B cell (primary cell): Measurements from ENCODE around the gene GRB10. TPM values are rescaled to one million over a fixed set of nuclear protein-coding genes. Genes with fewer than 3 reads are reported as not detected.

Experiments
- ATAC-seq: fragments of 200-7000 bp; cut with Tn5 transposase; one replicate; pipeline ENCODE4 v1.10.0; 2021; ENCODE audit warnings: low read depth, mild to moderate bottlenecking, moderate number of reproducible peaks, moderate library complexity
- CTCF ChIA-PET: fragments of 350-600 bp; sonication (Branson Sonifier 250); formaldehyde crosslinking; loops from one replicate; lab custom pipeline; 2021; ENCODE audit warnings: antibody characterized with exemption, inconsistent platforms; lab: Charles Lee
- POLR2A ChIA-PET: fragments of 350-600 bp; sonication (Branson Sonifier 250); formaldehyde crosslinking; loops from one replicate; lab custom pipeline; 2021; ENCODE audit warnings: antibody characterized with exemption; lab: Charles Lee
- DNase-seq: peaks from one replicate; pipeline ENCODE4 v3.0.0; 2013
- H2AFZ ChIP-seq: 2 replicates; pipeline ENCODE4 v1.6.1; 2012; ENCODE audit warnings: mild to moderate bottlenecking, low read depth, low read length; ENCODE audit not compliant: insufficient read depth, poor library complexity, severe bottlenecking
- H3K27ac ChIP-seq, 2 donors: 1 replicate in 1 of 2; 2 replicates in 1 of 2; pipeline ENCODE4 v1.5.1; 2012 to 2013; ENCODE audit warnings: low read length in 2 of 2, mild to moderate bottlenecking in 2 of 2, moderate library complexity in 1 of 2
- H3K27me3 ChIP-seq, 4 experiments: fragments of 200-600 bp in 1 of 4; sonication (generic) in 1 of 4; replicated peaks in 1 of 4; 1 replicate in 2 of 4; 2 replicates in 2 of 4; pipeline versions ENCODE4 v1.6.1 to v1.7.0; 2013 to 2016; ENCODE audit warnings: low read length in 3 of 4, mild to moderate bottlenecking in 2 of 4, mixed read lengths in 1 of 4, moderate library complexity in 1 of 4; ENCODE audit not compliant: insufficient read depth in 4 of 4, control insufficient read depth in 3 of 4; ENCODE audit errors: control extremely low read depth in 1 of 4
- H3K36me3 ChIP-seq, 2 experiments: replicated peaks in 1 of 2; 1 replicate in 1 of 2; 2 replicates in 1 of 2; pipeline versions ENCODE4 v1.6.1 to v1.7.1; 2013; ENCODE audit warnings: low read length in 1 of 2; ENCODE audit not compliant: insufficient read depth in 2 of 2, control insufficient read depth in 1 of 2; ENCODE audit errors: control extremely low read depth in 1 of 2, extremely low read depth in 1 of 2
- H3K4me1 ChIP-seq, 2 donors: fragments of 200-600 bp in 1 of 2; sonication (generic) in 1 of 2; 1 replicate in 1 of 2; 2 replicates in 1 of 2; pipeline versions ENCODE4 v1.5.1 to v1.6.1; 2013 to 2017; ENCODE audit warnings: low read length in 2 of 2; ENCODE audit not compliant: control insufficient read depth in 2 of 2, insufficient read depth in 2 of 2
- H3K4me2 ChIP-seq: replicated peaks from 2 replicates; pipeline ENCODE3; 2012; ENCODE audit warnings: mild to moderate bottlenecking, low read depth, low read length; ENCODE audit not compliant: poor library complexity, severe bottlenecking
- H3K4me3 ChIP-seq, 5 experiments: fragments of 200-600 bp in 1 of 5; sonication (generic) in 1 of 5; 1 replicate in 3 of 5; 2 replicates in 2 of 5; pipeline versions ENCODE4 v1.5.1 to v1.7.0; 2011 to 2016; ENCODE audit warnings: low read length in 4 of 5, mild to moderate bottlenecking in 4 of 5, low read depth in 2 of 5, control low read depth in 1 of 5, moderate library complexity in 1 of 5; ENCODE audit not compliant: insufficient read depth in 1 of 5; ENCODE audit errors: control extremely low read depth in 1 of 5, extremely low read depth in 1 of 5
- H3K79me2 ChIP-seq: fragments of 200-600 bp; sonication (generic); one replicate; pipeline ENCODE4 v1.6.0; 2016; ENCODE audit warnings: low read length; ENCODE audit not compliant: control insufficient read depth, insufficient read depth
- H3K9ac ChIP-seq: fragments of 200-600 bp; sonication (generic); 2 replicates; pipeline ENCODE4 v1.6.1; 2017; ENCODE audit warnings: mild to moderate bottlenecking, low read length, moderate library complexity
- H3K9me3 ChIP-seq, 3 donors: one replicate each; pipeline versions ENCODE4 v1.6.1 to v1.7.1; 2013; ENCODE audit warnings: low read length in 2 of 3; ENCODE audit not compliant: control insufficient read depth in 2 of 3, insufficient read depth in 1 of 3; ENCODE audit errors: control extremely low read depth in 1 of 3
- H4K20me1 ChIP-seq: 2 replicates; pipeline ENCODE4 v1.6.0; 2012; ENCODE audit warnings: mild to moderate bottlenecking, low read length; ENCODE audit not compliant: insufficient read depth, control insufficient read depth, poor library complexity, severe bottlenecking
- H3K27ac Mint-ChIP-seq: one replicate; pipeline ENCODE4 v1.8.0; 2021; ENCODE audit warnings: mixed read lengths
- H3K27me3 Mint-ChIP-seq: one replicate; pipeline ENCODE4 v1.8.0; 2021; ENCODE audit warnings: mixed read lengths
- H3K4me1 Mint-ChIP-seq: one replicate; pipeline ENCODE4 v1.8.0; 2021; ENCODE audit warnings: mixed read lengths
- H3K4me3 Mint-ChIP-seq: one replicate; pipeline ENCODE4 v1.8.0; 2021; ENCODE audit warnings: mixed read lengths
- H3K9me3 Mint-ChIP-seq: one replicate; pipeline ENCODE4 v1.8.0; 2022; ENCODE audit warnings: mixed read lengths; ENCODE audit not compliant: insufficient read depth
- CTCF ChIP-seq: fragments of 200-600 bp; IDR thresholded peaks from one replicate; pipeline ENCODE4 v1.8.0; 2022; ENCODE audit warnings: antibody characterized with exemption, mild to moderate bottlenecking
- EZH2 ChIP-seq: IDR thresholded peaks from 2 replicates; pipeline ENCODE4 v1.6.1; 2012; ENCODE audit warnings: borderline replicate concordance, low read depth, mild to moderate bottlenecking, moderate library complexity, low read length; ENCODE audit not compliant: insufficient read depth, poor library complexity, severe bottlenecking
- WGBS: methylation state at CpG from one replicate; pipeline ENCODE4 v1.1.5; 2013; ENCODE audit warnings: missing lambda C conversion rate; ENCODE audit not compliant: insufficient coverage; 5-methylcytosine and 5-hydroxymethylcytosine counted together
- intact Hi-C: fragments of 100-400 bp; cut with micrococcal nuclease; formaldehyde crosslinking; loops from one replicate; pipeline ENCODE4 v1.10.0; 2022
- polyA plus RNA-seq: library from polyadenylated mRNA; depleted of rRNA; stranded (reverse); fragments of >200 nt; gene quantifications from 2 replicates; pipeline ENCODE4 v1.2.3, GENCODE V29; 2012
- total RNA-seq, 2 donors: library from RNA; stranded (reverse); fragments of 120-200 nt in 1 of 2; gene quantifications; 1 replicate in 1 of 2; 2 replicates in 1 of 2; pipeline versions ENCODE4 v1.2.3 to v1.2.4, GENCODE V29; 2013 to 2022

Gene GRB10
- total and polyA plus RNA-seq, 2 donors (not counting 1 experiment from before 2014, with no cell fraction given), result 0.04 TPM; not detected in 1

GRCh38 chr7:50662041-50662694, 120.5 kb downstream of the GRB10 start:
- peaks cover 0 to 11% (median 0%) of the 10 kb centered on the region in 3 donors for H3K9me3 ChIP-seq
- no peaks in the 10 kb centered on the region for H4K20me1 ChIP-seq
- no peaks in the 10 kb centered on the region for H3K79me2 ChIP-seq
- Mint-ChIP-seq H3K4me1 (peaks cover 49% of the 10 kb centered on the region), H3K9me3 (no peaks in the 10 kb centered on the region), H3K27me3 (peaks cover 2% of the 10 kb centered on the region), H3K27ac (peak overlapping the region; percentile 42), H3K4me3 (peak overlapping the region; percentile 85)
- ChIA-PET CTCF (interaction anchor here (1.3 kb wide), 1 partner anchor 17 kb away, joined by 3 read pairs; no protein-coding TSS in a partner anchor), POLR2A (no interaction called here)
- ATAC-seq (no peak), DNase-seq (no peak)
- H3K4me1 ChIP-seq, result peaks cover 32 to 52% of the 10 kb centered on the region in 2 donors
- H3K27me3 ChIP-seq, result peaks cover 0 to 12% (median 0%) of the 10 kb centered on the region in 4 experiments
- intact Hi-C loops, result no loop called here
- no peak overlapping the region for H3K27ac ChIP-seq
- H3K4me2 ChIP-seq, result peak overlapping the region; percentile 76
- H3K36me3 ChIP-seq, result no peaks in the 10 kb centered on the region
- peak overlapping the region; percentile 49 for H2AFZ ChIP-seq
- H3K4me3 ChIP-seq, result peak overlapping the region in 1 of 5 experiments; percentile 25
- 43% methylated on average over 3 of the region's 4 CpGs for WGBS
- TF ChIP-seq EZH2, result no peak
- no peak for TF ChIP-seq CTCF
- H3K9ac ChIP-seq, result peak overlapping the region; percentile 18
